ENCODE measurements around the gene IL17D. TPM values are rescaled to one million over a fixed set of nuclear protein-coding genes. Genes with fewer than 3 reads are reported as not detected.
A peak's percentile ranks its signal among the peaks of the same experiment; 100 is the strongest.

Gene IL17D
- total and polyA plus RNA-seq, 7 donors: 1.0 to 78.9 (median 7.7) TPM

- H3K4me3 ChIP-seq: peak overlapping the region; percentile 65
- H3K27ac ChIP-seq: peak overlapping the region; percentile 91
- ATAC-seq (peak; percentile 46 to 64 (median 52)), DNase-seq (peak; percentile 53 to 79)
- H3K9me3 ChIP-seq: no peaks in the 10 kb centered on the region
- peaks cover 0 to 6% (median 0%) of the 10 kb centered on the region in 3 donors for H3K27me3 ChIP-seq (ENCODE audit: insufficient read depth in 3 of 3, low read length in 2 of 3)
- H3K4me1 ChIP-seq: peaks cover 3% of the 10 kb centered on the region
- no peaks in the 10 kb centered on the region for H3K36me3 ChIP-seq (ENCODE audit: insufficient read depth in 1 of 2, low read depth in 1 of 2)
- 21 to 28% (median 27%) methylated on average over 15 of the region's 15 CpGs for WGBS, 3 donors
- TF ChIP-seq, protein P1, sequence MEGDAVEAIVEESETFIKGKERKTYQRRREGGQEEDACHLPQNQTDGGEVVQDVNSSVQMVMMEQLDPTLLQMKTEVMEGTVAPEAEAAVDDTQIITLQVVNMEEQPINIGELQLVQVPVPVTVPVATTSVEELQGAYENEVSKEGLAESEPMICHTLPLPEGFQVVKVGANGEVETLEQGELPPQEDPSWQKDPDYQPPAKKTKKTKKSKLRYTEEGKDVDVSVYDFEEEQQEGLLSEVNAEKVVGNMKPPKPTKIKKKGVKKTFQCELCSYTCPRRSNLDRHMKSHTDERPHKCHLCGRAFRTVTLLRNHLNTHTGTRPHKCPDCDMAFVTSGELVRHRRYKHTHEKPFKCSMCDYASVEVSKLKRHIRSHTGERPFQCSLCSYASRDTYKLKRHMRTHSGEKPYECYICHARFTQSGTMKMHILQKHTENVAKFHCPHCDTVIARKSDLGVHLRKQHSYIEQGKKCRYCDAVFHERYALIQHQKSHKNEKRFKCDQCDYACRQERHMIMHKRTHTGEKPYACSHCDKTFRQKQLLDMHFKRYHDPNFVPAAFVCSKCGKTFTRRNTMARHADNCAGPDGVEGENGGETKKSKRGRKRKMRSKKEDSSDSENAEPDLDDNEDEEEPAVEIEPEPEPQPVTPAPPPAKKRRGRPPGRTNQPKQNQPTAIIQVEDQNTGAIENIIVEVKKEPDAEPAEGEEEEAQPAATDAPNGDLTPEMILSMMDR (IDR thresholded peaks at IDR 0.05): no peak
- intact Hi-C loops (cut with DNase I): no loop called here
Measured at GRCh38 chr13:20716951-20717350, 13.5 kb downstream of the IL17D start.

- Histone ChIP-seq H3K9me3 (no peaks in the 10 kb centered on the region), H3K4me1 (peaks cover 8% of the 10 kb centered on the region), H3K4me3 (peak overlapping the region; percentile 65), H3K27ac (peak overlapping the region; percentile 91), H3K36me3 (ENCODE audit: insufficient read depth in 1 of 2, low read depth in 1 of 2) (no peaks in the 10 kb centered on the region), H3K27me3 (ENCODE audit: insufficient read depth in 3 of 3, low read length in 2 of 3) (peaks cover 0 to 8% (median 0%) of the 10 kb centered on the region in 3 donors)
- 57 to 61% (median 61%) methylated on average over 44 of the region's 44 CpGs for WGBS, 3 donors
- intact Hi-C loops (cut with DNase I): no loop called here
- TF ChIP-seq, protein P1 (IDR thresholded peaks at IDR 0.05): no peak
- ATAC-seq: peak; percentile 41 to 60 (median 48)
- DNase-seq: peak in 1 of 2 donors; percentile 60
Measured at GRCh38 chr13:20717581-20718542, 14.4 kb downstream of the IL17D start.

DNA sequence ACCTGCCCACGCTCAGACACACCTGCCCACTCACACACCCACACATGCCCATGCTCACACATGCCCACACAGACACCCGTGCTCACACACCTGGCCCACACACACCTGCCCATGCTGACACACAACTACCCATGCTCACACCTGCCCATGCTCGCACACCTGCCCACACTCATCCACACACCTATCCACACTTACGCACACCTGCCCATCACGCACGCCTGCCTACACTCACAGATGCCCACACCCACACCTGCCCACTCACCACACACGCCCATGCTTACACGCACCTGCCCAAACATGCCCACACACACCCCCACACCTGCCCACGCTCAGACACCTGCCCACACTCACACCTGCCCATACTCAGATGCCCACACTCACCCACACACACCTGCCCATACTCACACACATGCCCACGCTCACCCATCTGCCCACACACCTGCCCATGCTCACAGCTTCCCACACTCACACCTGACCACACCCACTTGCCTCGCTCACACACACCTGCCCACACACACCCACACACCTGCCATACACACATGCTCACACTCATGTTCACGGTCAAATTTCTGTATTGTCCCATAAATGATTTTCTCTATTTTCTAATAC, 15.6 kb downstream of the IL17D start:
- Histone ChIP-seq H3K4me1 (peaks cover 8% of the 10 kb centered on the region), H3K27me3 (ENCODE audit: insufficient read depth in 3 of 3, low read length in 2 of 3) (peaks cover 0 to 8% (median 0%) of the 10 kb centered on the region in 3 donors), H3K9me3 (no peaks in the 10 kb centered on the region), H3K27ac (peak overlapping the region; percentile 79), H3K4me3 (no peak overlapping the region), H3K36me3 (ENCODE audit: insufficient read depth in 1 of 2, low read depth in 1 of 2) (no peaks in the 10 kb centered on the region)
- TF ChIP-seq, protein P1 (IDR thresholded peaks at IDR 0.05): no peak
- 81 to 93% (median 84%) methylated on average over 12 of the region's 12 CpGs for WGBS, 3 donors
- intact Hi-C loops (cut with DNase I): no loop called here
- no peak for DNase-seq
- no peak for ATAC-seq

DNA sequence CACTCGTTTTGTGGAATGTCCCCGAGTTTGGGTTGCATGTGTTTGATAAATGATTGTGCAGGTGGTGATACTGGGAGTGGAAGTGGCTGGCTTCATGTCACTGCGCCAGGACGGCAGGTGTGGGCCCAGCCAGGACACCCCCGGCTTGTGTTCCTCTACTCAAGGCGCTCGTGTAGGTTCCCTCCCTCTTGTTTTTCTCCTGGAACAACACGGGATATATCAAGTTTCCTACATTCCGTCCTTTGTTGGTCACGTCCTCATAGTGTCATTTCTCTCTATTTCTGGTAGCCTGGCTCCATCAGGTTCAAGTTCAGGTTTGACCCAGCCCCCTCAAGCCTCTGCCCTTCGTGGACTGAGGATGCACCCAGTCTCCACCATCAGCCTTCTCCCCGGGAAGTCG, 16.3 kb downstream of the IL17D start:
- H3K27me3 ChIP-seq (ENCODE audit: insufficient read depth in 3 of 3, low read length in 2 of 3): peaks cover 0 to 8% (median 0%) of the 10 kb centered on the region in 3 donors
- peak overlapping the region; percentile 67 for H3K4me3 ChIP-seq
- peaks cover 8% of the 10 kb centered on the region for H3K4me1 ChIP-seq
- peak; percentile 27 to 55 (median 34) for ATAC-seq
- no peaks in the 10 kb centered on the region for H3K9me3 ChIP-seq
- peak overlapping the region; percentile 79 for H3K27ac ChIP-seq
- intact Hi-C loops (cut with DNase I): loop anchor here in 1 of 2 donors (5.0 kb wide), 1 partner anchor 53 kb away; the partner anchor contains the start of gene EEF1AKMT1
- no peaks in the 10 kb centered on the region for H3K36me3 ChIP-seq (ENCODE audit: insufficient read depth in 1 of 2, low read depth in 1 of 2)
- 29 to 38% (median 33%) methylated on average over 13 of the region's 13 CpGs for WGBS, 3 donors
- TF ChIP-seq, protein P1 (IDR thresholded peaks at IDR 0.05): no peak
- DNase-seq: peak in 1 of 2 donors; percentile 76
